ENCODE results near the gene ZNF275.
A peak's percentile ranks its signal among the peaks of the same experiment; 100 is the strongest.

Gene ZNF275

DNA sequence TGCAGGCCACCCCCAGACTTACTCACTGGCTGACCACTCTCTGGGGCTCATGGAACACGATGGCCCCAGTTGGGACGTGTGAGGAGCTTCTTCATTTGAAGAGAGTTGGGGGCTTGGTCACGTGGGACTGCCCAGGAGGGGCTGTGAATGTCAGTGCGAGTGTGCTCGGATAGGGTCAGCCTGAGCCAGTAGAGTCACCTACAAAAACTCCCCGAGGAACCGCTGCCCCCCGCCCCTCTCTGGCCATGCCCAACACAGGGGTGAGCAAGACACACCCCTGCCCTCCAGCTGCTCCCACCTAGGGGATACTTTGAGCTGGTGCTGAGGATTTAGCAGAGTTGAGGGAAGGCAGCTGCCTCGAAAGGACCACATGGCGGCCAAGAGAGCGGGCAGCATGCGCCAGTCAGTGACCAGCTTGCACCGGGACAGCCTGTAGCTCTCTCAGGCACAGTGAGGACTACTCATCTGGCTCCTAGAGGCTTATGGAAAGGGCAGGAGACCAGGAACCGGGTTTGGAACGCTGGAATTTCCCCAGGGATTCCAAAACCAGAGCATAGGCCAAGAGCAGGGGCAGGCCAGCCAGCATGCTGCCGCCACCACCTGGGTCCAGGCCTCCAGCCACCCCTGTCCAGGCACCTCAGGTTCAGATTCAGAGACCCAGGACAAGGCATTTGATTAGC, 58.8 kb downstream of the ZNF275 start:
- DNase-seq: no peak

DNA sequence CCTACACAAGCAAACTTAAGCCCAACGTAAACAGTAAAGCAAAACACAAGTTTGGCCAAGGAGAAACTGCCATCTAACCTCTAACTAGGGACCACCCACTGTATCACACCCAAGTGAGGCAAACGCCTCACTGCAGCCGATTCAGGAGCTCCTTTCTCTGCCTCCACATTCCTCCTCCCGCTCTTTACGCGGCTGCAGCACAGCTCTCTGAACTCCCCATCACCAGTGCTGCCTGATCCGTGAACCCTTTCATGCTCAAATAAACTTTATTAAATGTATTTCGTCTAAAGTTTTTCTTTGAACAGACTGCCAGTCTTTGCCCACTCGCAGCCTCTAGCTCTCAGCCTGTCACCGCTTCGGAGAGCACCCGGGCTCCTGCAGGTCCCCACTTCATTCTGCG, 60.7 kb downstream of the ZNF275 start:
- DNase-seq: no peak

GRCh38 chrX:153395613-153396319, 61.8 kb downstream of the ZNF275 start:
- DNase-seq: no peak

GRCh38 chrX:153396320-153397195, 62.6 kb downstream of the ZNF275 start:
- DNase-seq: no peak

GRCh38 chrX:153397256-153397960, 63.5 kb downstream of the ZNF275 start:
- DNase-seq: no peak

DNA sequence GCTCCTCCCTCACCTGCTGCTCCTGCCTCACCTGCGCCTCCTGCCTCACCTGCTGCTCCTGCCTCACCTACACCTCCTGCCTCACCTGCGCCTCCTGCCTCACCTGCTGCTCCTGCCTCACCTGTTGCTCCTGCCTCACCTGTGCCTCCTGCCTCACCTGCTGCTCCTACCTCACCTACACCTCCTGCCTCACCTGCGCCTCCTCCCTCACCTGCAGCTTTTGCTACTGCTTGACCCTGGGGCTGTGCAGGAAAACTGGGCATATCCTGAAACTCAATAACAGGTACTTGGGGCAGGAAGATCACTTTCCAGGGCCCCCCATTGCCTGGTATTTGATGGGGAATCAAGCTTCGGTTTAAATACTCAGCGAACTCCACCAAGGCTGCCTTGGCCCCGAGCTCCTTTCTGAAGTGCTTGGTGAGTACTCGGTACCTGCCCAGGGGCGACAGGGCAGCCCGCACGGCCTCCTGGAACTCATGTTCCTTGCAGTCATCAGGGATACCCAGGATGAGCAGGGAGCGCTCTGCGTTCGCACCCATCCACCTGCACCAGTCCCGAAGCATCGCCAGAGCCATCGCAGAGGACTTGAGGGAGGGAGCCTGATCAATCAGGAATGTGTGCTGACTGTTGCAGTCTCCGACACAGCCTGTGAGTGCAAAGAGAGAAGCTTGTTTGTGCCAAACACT, 64.5 kb downstream of the ZNF275 start:
- no peak for DNase-seq

DNA sequence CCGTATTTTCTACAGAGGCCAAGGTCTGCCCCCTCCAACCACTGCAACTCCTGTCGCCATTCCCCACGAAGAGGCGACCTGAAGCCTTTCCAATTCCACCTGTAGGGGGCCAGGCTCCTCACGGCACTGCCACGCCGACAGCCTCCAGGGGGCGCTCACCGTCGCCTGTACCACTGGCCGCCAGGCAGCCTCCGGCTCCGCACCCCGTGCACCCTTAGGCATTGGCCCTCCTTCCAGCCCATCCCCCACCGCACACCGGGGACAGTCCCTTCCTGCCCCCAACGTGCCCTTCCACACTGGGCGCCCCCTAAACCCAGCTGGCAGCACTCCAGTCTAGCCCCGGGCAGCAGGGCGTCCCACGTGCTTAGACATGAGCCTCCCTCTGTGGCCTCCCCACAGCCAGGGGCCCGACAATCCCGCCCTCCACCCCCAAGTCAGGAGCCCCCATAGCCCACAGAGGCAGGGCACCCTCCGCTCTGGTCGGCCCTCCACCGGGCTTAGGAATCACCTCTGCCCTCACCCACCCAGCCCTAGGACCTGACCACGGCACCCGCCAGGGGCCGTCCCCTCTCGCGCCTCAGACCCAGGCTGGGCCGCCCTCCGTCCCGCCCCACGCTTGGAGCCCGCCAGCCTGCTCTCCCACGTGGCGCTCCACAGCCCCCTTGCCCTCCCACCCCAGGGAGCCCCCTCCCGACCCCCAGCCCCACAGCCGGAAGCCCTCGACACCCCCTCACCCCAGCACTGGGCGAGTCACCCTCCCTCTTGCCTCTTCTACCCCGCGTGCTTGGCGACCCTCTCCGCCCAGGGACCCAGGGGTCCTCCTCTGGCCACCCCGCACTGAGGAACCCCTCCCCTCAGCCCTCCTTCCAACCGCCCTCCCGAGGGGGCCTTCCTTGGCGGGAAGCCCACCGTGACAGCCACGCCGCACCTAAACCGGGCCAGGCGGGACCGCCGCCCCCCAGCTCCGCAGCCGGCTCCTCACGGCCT, 66.5 kb downstream of the ZNF275 start:
- peak in 1 of 2 experiments; percentile 18 for DNase-seq

- DNase-seq: no peak
Measured at GRCh38 chrX:153401133-153401764, 67.3 kb downstream of the ZNF275 start, which contains the start of gene PNMA6E. PNMA6E (minus strand) TSS chrX:153401350; CDS start chrX:153398849, 2,501 bp downstream.

Data from SW 1271 (cell line).